Activated CD4-positive, alpha-beta T cell treated with anti-CD3 and anti-CD28 coated beads for 36 hours (primary cell): ENCODE data around the gene DIP2C. TPM values are rescaled to one million over a fixed set of nuclear protein-coding genes. Genes with fewer than 3 reads are reported as not detected.
A peak's percentile ranks its signal among the peaks of the same experiment; 100 is the strongest.
"Not testable (repeated sequence)": the region's sequence is repeated elsewhere in the genome, so short reads cannot be mapped to it uniquely, and the experiment has no call there.

ENCODE experiments used
- ATAC-seq: fragments of 200-7000 bp; cut with Tn5 transposase; one replicate; pipeline ENCODE4 v1.10.0; 2021; ENCODE audit warnings: mild to moderate bottlenecking, moderate library complexity
- CTCF ChIA-PET: fragments of 350-600 bp; sonication (Branson Sonifier 250); formaldehyde crosslinking; loops from one replicate; lab custom pipeline; 2021; ENCODE audit warnings: antibody characterized with exemption; lab: Charles Lee
- POLR2A ChIA-PET: fragments of 350-600 bp; sonication (Branson Sonifier 250); formaldehyde crosslinking; loops from one replicate; lab custom pipeline; 2021; ENCODE audit warnings: antibody characterized with exemption, inconsistent platforms; lab: Charles Lee
- DNase-seq: peaks from one replicate; pipeline ENCODE4 v3.0.0-alpha.2; 2020
- H3K27ac Mint-ChIP-seq: one replicate; pipeline ENCODE4 v1.8.0; 2021; ENCODE audit warnings: mixed read lengths
- H3K27me3 Mint-ChIP-seq: one replicate; pipeline ENCODE4 v1.8.0; 2021; ENCODE audit warnings: mixed read lengths
- H3K36me3 Mint-ChIP-seq: one replicate; pipeline ENCODE4 v1.8.0; 2021; ENCODE audit warnings: low read depth, mixed read lengths
- H3K4me1 Mint-ChIP-seq: one replicate; pipeline ENCODE4 v1.8.0; 2021; ENCODE audit warnings: mixed read lengths
- H3K4me3 Mint-ChIP-seq: one replicate; pipeline ENCODE4 v1.8.0; 2021; ENCODE audit warnings: mild to moderate bottlenecking, moderate library complexity, mixed read lengths
- H3K9me3 Mint-ChIP-seq: one replicate; pipeline ENCODE4 v1.8.0; 2021; ENCODE audit warnings: low read depth, mixed read lengths
- intact Hi-C, 2 experiments: fragments of 100-400 bp; cut with DNase I in 1 of 2; cut with micrococcal nuclease in 1 of 2; formaldehyde crosslinking; loops; one replicate each; pipeline versions ENCODE4 v1.14.2 to v1.15.1; 2022 to 2024; cut with DNase I, micrococcal nuclease
- total RNA-seq, 2 experiments: library from RNA; stranded (reverse); gene quantifications; one replicate each; pipeline ENCODE4 v1.2.3, GENCODE V29; 2021

DIP2C gene
- total RNA-seq, 2 experiments from 2014 or later: 0.76 to 0.94 TPM

GRCh38 chr10:453647-454046 is 235.8 kb downstream of the DIP2C start:
- Mint-ChIP-seq H3K27ac (no peak overlapping the region), H3K4me3 (no peak overlapping the region), H3K36me3 (no peaks in the 10 kb centered on the region), H3K4me1 (peaks cover 50% of the 10 kb centered on the region), H3K27me3 (peaks cover 2% of the 10 kb centered on the region), H3K9me3 (no peaks in the 10 kb centered on the region)
- ATAC-seq: no peak
- DNase-seq: no peak
- ChIA-PET POLR2A (no interaction called here), CTCF (no interaction called here)
- intact Hi-C loops: no loop called here

DNA sequence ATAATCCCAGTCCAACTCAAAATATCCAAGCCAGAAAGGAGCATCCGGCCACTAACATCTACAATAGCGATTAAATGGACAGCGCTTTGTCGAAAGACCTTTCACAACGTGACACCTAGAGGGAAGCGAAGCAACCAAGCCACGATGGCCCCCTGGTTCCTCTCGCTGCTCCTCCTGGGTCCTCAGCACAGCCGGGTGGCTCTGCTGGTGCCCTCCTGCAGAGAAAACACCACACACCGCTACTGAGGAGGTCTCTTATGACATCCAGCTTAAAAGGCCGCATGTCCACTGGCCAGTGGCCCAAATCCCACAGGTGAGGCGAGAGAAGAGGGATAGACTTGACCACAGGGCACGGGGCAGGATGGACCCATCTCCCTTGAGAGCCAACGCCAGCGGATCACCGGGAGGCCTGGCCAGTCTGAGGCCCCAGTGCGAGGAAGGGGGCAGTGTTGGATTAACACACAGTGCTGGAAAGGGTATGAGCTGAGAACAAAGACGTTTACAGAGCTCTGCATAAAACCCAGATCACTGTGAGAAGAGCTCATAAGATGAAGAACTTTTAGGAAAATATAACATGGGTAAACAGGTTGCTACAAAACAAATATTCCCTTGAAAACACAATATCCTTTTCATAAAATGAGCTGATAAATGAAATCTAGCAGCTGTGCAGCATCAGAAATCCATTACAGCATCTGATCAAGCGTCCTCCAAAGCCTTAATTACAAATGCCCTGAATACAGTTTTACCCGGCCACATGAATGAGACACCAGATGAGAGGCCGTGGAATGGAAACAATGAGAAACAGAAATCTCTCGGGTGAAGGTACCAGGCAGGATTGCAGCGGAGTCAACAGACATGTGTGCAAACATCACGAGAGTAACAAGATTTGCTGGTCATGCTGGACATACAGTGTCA is 236.7 kb downstream of the DIP2C start:
- H3K4me1 Mint-ChIP-seq: peaks cover 50% of the 10 kb centered on the region
- peaks cover 2% of the 10 kb centered on the region for H3K27me3 Mint-ChIP-seq
- H3K36me3 Mint-ChIP-seq: no peaks in the 10 kb centered on the region
- no peaks in the 10 kb centered on the region for H3K9me3 Mint-ChIP-seq
- H3K27ac Mint-ChIP-seq: no peak overlapping the region
- DNase-seq (no peak), ATAC-seq (no peak)
- POLR2A ChIA-PET: no interaction called here
- intact Hi-C loops: no loop called here
- H3K4me3 Mint-ChIP-seq: no peak overlapping the region
- CTCF ChIA-PET: no interaction called here

DNA sequence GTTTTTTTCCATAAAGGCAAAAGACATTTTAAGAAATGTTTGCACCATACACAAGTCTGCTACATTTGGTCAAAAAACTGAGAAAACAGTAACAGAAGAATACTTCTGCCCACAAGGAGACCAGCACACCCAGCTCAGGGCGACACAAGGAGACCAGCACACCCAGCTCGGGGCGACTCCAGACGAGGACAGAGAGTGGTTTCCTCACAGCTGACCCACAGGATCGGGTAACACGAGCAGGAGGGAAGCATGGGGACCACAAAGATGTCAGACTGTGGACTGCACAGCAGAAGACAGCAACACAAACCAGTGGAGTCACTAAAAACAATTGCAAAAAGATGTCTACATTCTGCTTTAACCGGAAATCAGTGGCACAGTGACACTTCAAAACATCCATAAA is 237.6 kb downstream of the DIP2C start:
- Mint-ChIP-seq H3K4me3 (peak overlapping the region; percentile 62), H3K4me1 (peaks cover 50% of the 10 kb centered on the region), H3K9me3 (no peaks in the 10 kb centered on the region), H3K27ac (no peak overlapping the region), H3K36me3 (no peaks in the 10 kb centered on the region), H3K27me3 (peaks cover 2% of the 10 kb centered on the region)
- CTCF ChIA-PET: interaction anchor here (1.8 kb wide), 1 partner anchor 12 kb away, joined by 4 read pairs; no protein-coding TSS in a partner anchor
- intact Hi-C loops: loop anchor here in 1 of 2 experiments (2.0 kb wide), 1 partner anchor 27 kb away; no protein-coding TSS in a partner anchor
- POLR2A ChIA-PET: no interaction called here
- ATAC-seq: no peak
- DNase-seq: no peak

- peak overlapping the region; percentile 71 for H3K27ac Mint-ChIP-seq
- H3K4me3 Mint-ChIP-seq: peak overlapping the region; percentile 62
- intact Hi-C loops: loop anchor here in 1 of 2 experiments (2.0 kb wide), 1 partner anchor 26 kb away; no protein-coding TSS in a partner anchor
- DNase-seq (peak; percentile 77), ATAC-seq (peak; percentile 96)
- ChIA-PET POLR2A (no interaction called here), CTCF (interaction anchor here (1.8 kb wide), 1 partner anchor 11 kb away, joined by 4 read pairs; no protein-coding TSS in a partner anchor)
- H3K36me3 Mint-ChIP-seq: no peaks in the 10 kb centered on the region
- H3K9me3 Mint-ChIP-seq: no peaks in the 10 kb centered on the region
- H3K27me3 Mint-ChIP-seq: peaks cover 2% of the 10 kb centered on the region
- peaks cover 54% of the 10 kb centered on the region for H3K4me1 Mint-ChIP-seq
Measured at GRCh38 chr10:451021-451471, 238.4 kb downstream of the DIP2C start.

DNA sequence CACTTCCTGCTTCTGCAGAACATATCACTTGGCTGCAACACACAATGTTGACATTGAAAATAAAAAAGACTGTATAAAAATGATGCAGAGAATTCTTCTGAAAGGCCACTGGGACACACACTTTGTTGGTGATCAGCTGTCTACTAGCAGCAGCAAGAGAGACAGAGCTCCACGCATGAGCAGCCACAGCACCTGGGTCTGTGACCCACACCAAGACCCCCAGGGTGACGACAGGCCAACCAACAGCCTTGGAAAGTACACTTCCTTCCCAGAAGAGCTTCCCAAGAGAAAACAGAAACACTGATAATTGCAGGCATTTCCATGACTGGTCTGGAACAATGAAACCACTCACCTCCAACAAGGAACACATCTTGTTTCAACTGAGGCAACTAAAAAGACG is 239.0 kb downstream of the DIP2C start:
- Mint-ChIP-seq H3K4me1 (peaks cover 54% of the 10 kb centered on the region), H3K27me3 (peaks cover 2% of the 10 kb centered on the region), H3K36me3 (no peaks in the 10 kb centered on the region), H3K27ac (peak overlapping the region; percentile 6), H3K4me3 (peak overlapping the region; percentile 62), H3K9me3 (no peaks in the 10 kb centered on the region)
- ATAC-seq (no peak), DNase-seq (no peak)
- POLR2A ChIA-PET: no interaction called here
- intact Hi-C loops: loop anchor here in 1 of 2 experiments (2.0 kb wide), 1 partner anchor 26 kb away; no protein-coding TSS in a partner anchor
- CTCF ChIA-PET: interaction anchor here (1.8 kb wide), 1 partner anchor 11 kb away, joined by 4 read pairs; no protein-coding TSS in a partner anchor

GRCh38 chr10:449331-449730 is 240.1 kb downstream of the DIP2C start:
- H3K9me3 Mint-ChIP-seq, CTCF ChIA-PET, POLR2A ChIA-PET, H3K27me3 Mint-ChIP-seq, H3K4me3 Mint-ChIP-seq, ATAC-seq, H3K27ac Mint-ChIP-seq, DNase-seq, H3K36me3 Mint-ChIP-seq, intact Hi-C loops: not testable (repeated sequence)
- H3K4me1 Mint-ChIP-seq: peaks cover 47% of the 10 kb centered on the region

GRCh38 chr10:443459-443858 is 246.0 kb downstream of the DIP2C start:
- no peak for ATAC-seq
- H3K36me3 Mint-ChIP-seq: peaks cover 5% of the 10 kb centered on the region
- H3K4me3 Mint-ChIP-seq: no peak overlapping the region
- H3K27me3 Mint-ChIP-seq: no peaks in the 10 kb centered on the region
- intact Hi-C loops: no loop called here
- H3K27ac Mint-ChIP-seq: no peak overlapping the region
- ChIA-PET POLR2A (no interaction called here), CTCF (interaction anchor here (0.6 to 1.6 kb wide), 2 partner anchors 11 to 47 kb away, joined by 3 to 5 read pairs; no protein-coding TSS in a partner anchor)
- H3K9me3 Mint-ChIP-seq: no peaks in the 10 kb centered on the region
- peaks cover 4% of the 10 kb centered on the region for H3K4me1 Mint-ChIP-seq
- no peak for DNase-seq

- Mint-ChIP-seq H3K4me3 (no peak overlapping the region), H3K9me3 (no peaks in the 10 kb centered on the region), H3K27me3 (no peaks in the 10 kb centered on the region), H3K4me1 (peaks cover 14% of the 10 kb centered on the region), H3K36me3 (peaks cover 5% of the 10 kb centered on the region), H3K27ac (no peak overlapping the region)
- no peak for ATAC-seq
- intact Hi-C loops: no loop called here
- ChIA-PET POLR2A (no interaction called here), CTCF (interaction anchor here (1.6 kb wide), 1 partner anchor 10 kb away, joined by 5 read pairs; no protein-coding TSS in a partner anchor)
- DNase-seq: no peak
Measured at GRCh38 chr10:442209-442608, 247.3 kb downstream of the DIP2C start.

DNA sequence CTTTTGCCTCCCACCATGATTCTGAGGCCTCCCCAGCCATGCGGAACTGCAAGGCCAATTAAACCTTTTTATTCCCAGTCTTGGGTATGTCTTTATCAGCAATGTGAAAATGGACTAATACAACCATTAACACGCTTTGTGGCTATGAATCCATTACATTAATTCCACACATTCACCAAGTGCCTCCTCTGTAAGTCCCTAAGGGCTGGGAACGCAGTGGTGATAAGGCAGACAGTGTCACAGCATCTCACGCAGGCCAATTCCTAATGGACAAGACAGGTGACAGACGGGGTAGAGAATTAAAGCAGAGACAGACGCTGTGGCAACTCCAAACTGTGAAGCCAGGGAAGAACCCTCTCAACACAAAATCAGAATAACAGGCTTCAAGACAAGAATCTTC is 247.8 kb downstream of the DIP2C start:
- ATAC-seq (no peak), DNase-seq (no peak)
- H3K36me3 Mint-ChIP-seq: peaks cover 5% of the 10 kb centered on the region
- no peaks in the 10 kb centered on the region for H3K9me3 Mint-ChIP-seq
- H3K4me3 Mint-ChIP-seq: no peak overlapping the region
- ChIA-PET POLR2A (no interaction called here), CTCF (no interaction called here)
- intact Hi-C loops: no loop called here
- H3K27ac Mint-ChIP-seq: no peak overlapping the region
- H3K4me1 Mint-ChIP-seq: peaks cover 15% of the 10 kb centered on the region
- H3K27me3 Mint-ChIP-seq: no peaks in the 10 kb centered on the region

- DNase-seq (no peak), ATAC-seq (no peak)
- intact Hi-C loops: no loop called here
- no peaks in the 10 kb centered on the region for H3K27me3 Mint-ChIP-seq
- no peak overlapping the region for H3K27ac Mint-ChIP-seq
- H3K4me3 Mint-ChIP-seq: no peak overlapping the region
- POLR2A ChIA-PET: no interaction called here
- peaks cover 5% of the 10 kb centered on the region for H3K36me3 Mint-ChIP-seq
- no peaks in the 10 kb centered on the region for H3K9me3 Mint-ChIP-seq
- peaks cover 24% of the 10 kb centered on the region for H3K4me1 Mint-ChIP-seq
- CTCF ChIA-PET: interaction anchor here (1.1 to 1.4 kb wide), 2 partner anchors 10 to 11 kb away, joined by 3 to 4 read pairs; no protein-coding TSS in a partner anchor
Measured at GRCh38 chr10:440127-440526, 249.3 kb downstream of the DIP2C start.

DNA sequence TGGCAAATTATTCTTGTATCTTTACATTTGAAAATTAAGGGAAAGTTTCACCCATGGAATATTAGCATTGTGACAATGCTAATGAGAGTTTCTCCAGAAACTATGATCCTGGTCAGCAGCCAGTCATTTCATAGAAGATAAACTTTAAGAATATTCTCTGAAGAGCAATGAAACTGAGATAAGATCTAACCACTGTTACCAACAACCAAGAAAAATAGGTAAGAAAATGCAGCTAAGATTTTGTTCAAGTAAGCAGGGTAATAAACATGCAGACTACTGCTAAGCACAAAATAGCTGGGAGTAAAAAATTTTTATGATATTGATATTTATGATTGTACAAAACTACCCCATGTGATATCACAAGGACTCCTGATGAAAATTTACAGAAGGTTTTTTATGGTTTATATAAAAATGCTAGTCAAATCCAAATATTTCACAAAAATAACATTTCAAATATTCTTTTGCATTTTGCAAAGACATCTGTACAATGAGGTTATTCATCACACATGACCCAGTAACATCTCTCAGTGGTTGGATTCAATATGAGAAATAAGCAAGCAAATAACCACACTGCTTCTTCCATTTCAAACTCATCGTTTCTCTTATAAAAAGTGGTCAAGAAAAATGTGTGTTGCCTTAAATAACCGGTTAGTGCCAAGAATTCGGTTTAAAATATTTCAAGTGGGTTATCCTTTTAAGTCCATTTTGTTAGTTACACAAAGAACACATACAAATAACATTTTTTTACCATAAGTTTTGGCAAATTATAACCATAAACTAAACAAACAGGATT is 251.6 kb downstream of the DIP2C start:
- H3K27me3 Mint-ChIP-seq: no peaks in the 10 kb centered on the region
- ATAC-seq (no peak), DNase-seq (no peak)
- H3K9me3 Mint-ChIP-seq: no peaks in the 10 kb centered on the region
- intact Hi-C loops: no loop called here
- no peak overlapping the region for H3K4me3 Mint-ChIP-seq
- H3K4me1 Mint-ChIP-seq: peaks cover 34% of the 10 kb centered on the region
- H3K36me3 Mint-ChIP-seq: peaks cover 5% of the 10 kb centered on the region
- ChIA-PET CTCF (no interaction called here), POLR2A (no interaction called here)
- H3K27ac Mint-ChIP-seq: no peak overlapping the region
